ENCODE results near the gene SPAG5. TPM values are rescaled to one million over a fixed set of nuclear protein-coding genes. Genes with fewer than 3 reads are reported as not detected.

Gene SPAG5
- total RNA-seq, 1 experiment from 2014 or later = 219 TPM

DNA sequence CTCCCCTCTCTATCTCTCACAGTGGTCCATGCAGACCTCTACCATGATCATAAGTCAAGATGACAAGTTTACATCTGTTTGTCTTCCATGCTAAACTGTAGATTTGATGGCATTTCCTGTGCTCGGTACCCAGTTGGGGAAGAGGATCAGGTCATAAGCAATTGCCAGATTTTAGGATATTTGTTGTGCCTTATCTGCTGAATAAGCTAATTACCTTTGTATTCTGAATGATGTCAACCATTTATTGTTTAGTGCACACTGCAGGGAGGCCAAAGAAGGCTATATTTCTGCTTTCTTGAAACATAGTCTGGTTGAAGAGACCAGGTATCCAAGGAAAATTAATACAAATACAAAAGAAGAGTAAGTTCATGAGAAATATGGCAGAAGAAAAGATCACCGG lies 16.3 kb downstream of the SPAG5 start:
- Histone ChIP-seq H3K36me3 (ENCODE audit: insufficient read depth, low read length, poor library complexity, severe bottlenecking) (peaks cover 92% of the 10 kb centered on the region), H3K9me3 (ENCODE audit: low read depth, low read length, poor library complexity, severe bottlenecking) (no peaks in the 10 kb centered on the region), H3K27me3 (replicated peaks; ENCODE audit: insufficient read depth, low read depth, low read length, poor library complexity) (no peaks in the 10 kb centered on the region), H3K4me3 (ENCODE audit: low read depth, low read length, poor library complexity, severe bottlenecking) (no peak overlapping the region), H3K27ac (ENCODE audit: low read depth, low read length, poor library complexity, severe bottlenecking) (no peak overlapping the region), H3K4me1 (ENCODE audit: insufficient read depth, low read length, poor library complexity, severe bottlenecking) (no peaks in the 10 kb centered on the region)
- BruUV-seq (replicated peaks) = no TSS peak
- POLR2A ChIA-PET (ENCODE audit: low non-redundant PET) = no interaction called here
- CTCF ChIA-PET = no interaction called here
- no peak for DNase-seq (ENCODE audit: low spot score)
- TF ChIP-seq EZH2 (IDR thresholded peaks at IDR 0.05; ENCODE audit: borderline replicate concordance, low read depth, low read length, poor library complexity, severe bottlenecking) (no peak), CTCF (conservative IDR thresholded peaks at IDR 0.05; ENCODE audit: low read depth, low read length) (no peak)
- intact Hi-C loops (cut with micrococcal nuclease; ENCODE audit: unreplicated experiment) = no loop called here

- peaks cover 83% of the 10 kb centered on the region for H3K36me3 ChIP-seq (ENCODE audit: insufficient read depth, low read length, poor library complexity, severe bottlenecking)
- no peak overlapping the region for H3K27ac ChIP-seq (ENCODE audit: low read depth, low read length, poor library complexity, severe bottlenecking)
- no peaks in the 10 kb centered on the region for H3K27me3 ChIP-seq (replicated peaks; ENCODE audit: insufficient read depth, low read depth, low read length, poor library complexity)
- H3K9me3 ChIP-seq (ENCODE audit: low read depth, low read length, poor library complexity, severe bottlenecking) = no peaks in the 10 kb centered on the region
- TF ChIP-seq EZH2 (IDR thresholded peaks at IDR 0.05; ENCODE audit: borderline replicate concordance, low read depth, low read length, poor library complexity, severe bottlenecking) (no peak), CTCF (conservative IDR thresholded peaks at IDR 0.05; ENCODE audit: low read depth, low read length) (no peak)
- H3K4me1 ChIP-seq (ENCODE audit: insufficient read depth, low read length, poor library complexity, severe bottlenecking) = peaks cover 8% of the 10 kb centered on the region
- no peak overlapping the region for H3K4me3 ChIP-seq (ENCODE audit: low read depth, low read length, poor library complexity, severe bottlenecking)
- BruUV-seq (replicated peaks) = no TSS peak
- ChIA-PET POLR2A (ENCODE audit: low non-redundant PET) (no interaction called here), CTCF (no interaction called here)
- intact Hi-C loops (cut with micrococcal nuclease; ENCODE audit: unreplicated experiment) = no loop called here
- no peak for DNase-seq (ENCODE audit: low spot score)
These were observed 17.9 kb downstream of the SPAG5 start for GRCh38 chr17:28580959-28581358.

DNA sequence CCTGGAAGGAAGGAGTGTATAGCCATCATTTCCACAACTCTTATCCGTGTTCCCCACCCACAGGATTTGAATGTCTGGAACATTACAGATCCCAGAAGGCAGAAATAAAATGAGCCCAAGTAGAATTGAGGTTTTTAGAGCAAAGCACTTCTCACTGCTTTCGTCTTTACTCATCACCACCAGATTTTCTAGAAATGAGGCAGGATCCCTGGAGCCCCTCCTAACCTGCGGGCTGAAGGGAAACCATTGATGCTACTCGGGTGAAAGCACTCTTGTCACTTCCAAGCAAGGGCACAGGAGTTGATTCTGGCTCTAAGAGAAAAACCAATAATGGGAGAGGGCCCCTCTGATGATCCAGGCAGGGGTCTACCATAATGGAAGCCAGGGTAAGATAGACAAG lies 19.3 kb downstream of the SPAG5 start:
- intact Hi-C loops (cut with micrococcal nuclease; ENCODE audit: unreplicated experiment) = loop anchor here (5.0 kb wide), 1 partner anchor 43 kb away; no protein-coding TSS in a partner anchor
- POLR2A ChIA-PET (ENCODE audit: low non-redundant PET) = no interaction called here
- H3K36me3 ChIP-seq (ENCODE audit: insufficient read depth, low read length, poor library complexity, severe bottlenecking) = peaks cover 72% of the 10 kb centered on the region

More for the DNA sequence above, 19.3 kb downstream of the SPAG5 start:
- H3K27me3 ChIP-seq (replicated peaks; ENCODE audit: insufficient read depth, low read depth, low read length, poor library complexity) = no peaks in the 10 kb centered on the region
- CTCF ChIA-PET = no interaction called here
- BruUV-seq (replicated peaks) = no TSS peak
- no peak overlapping the region for H3K4me3 ChIP-seq (ENCODE audit: low read depth, low read length, poor library complexity, severe bottlenecking)
- peaks cover 8% of the 10 kb centered on the region for H3K4me1 ChIP-seq (ENCODE audit: insufficient read depth, low read length, poor library complexity, severe bottlenecking)
- TF ChIP-seq CTCF (conservative IDR thresholded peaks at IDR 0.05; ENCODE audit: low read depth, low read length) (no peak), EZH2 (IDR thresholded peaks at IDR 0.05; ENCODE audit: borderline replicate concordance, low read depth, low read length, poor library complexity, severe bottlenecking) (no peak)
- no peaks in the 10 kb centered on the region for H3K9me3 ChIP-seq (ENCODE audit: low read depth, low read length, poor library complexity, severe bottlenecking)
- H3K27ac ChIP-seq (ENCODE audit: low read depth, low read length, poor library complexity, severe bottlenecking) = no peak overlapping the region
- no peak for DNase-seq (ENCODE audit: low spot score)

All from A673 (cell line).